ENCODE measurements around the gene EXOC3. TPM values are rescaled to one million over a fixed set of nuclear protein-coding genes. Genes with fewer than 3 reads are reported as not detected.
A peak's percentile ranks its signal among the peaks of the same experiment; 100 is the strongest.

EXOC3 gene
- total RNA-seq, 2 experiments from 2014 or later = 62.2 to 62.3 TPM

DNA sequence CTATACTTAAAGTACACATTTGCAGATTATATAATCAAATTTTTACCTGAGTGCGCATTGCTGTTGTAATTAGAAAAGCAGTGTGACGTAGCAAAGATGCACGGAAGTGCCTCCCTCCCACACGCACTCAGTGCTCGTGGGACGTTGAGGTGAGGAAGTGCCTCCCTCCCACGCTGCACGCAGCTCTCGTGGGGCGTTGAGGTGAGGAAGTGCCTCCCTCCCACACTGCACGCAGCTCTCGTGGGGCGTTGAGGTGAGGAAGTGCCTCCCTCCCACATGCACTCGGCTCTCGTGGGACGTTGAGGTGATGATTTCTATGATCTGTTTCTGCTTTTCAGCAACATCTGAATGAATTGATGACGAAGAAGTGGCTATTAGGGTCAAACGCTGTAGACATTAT, 21.0 kb downstream of the EXOC3 start:
- Mint-ChIP-seq H3K36me3 (ENCODE audit: low read depth) (peaks cover 60% of the 10 kb centered on the region), H3K9me3 (ENCODE audit: insufficient read depth) (no peaks in the 10 kb centered on the region), H3K27me3 (ENCODE audit: low read depth) (no peaks in the 10 kb centered on the region), H3K4me1 (ENCODE audit: low read depth) (peaks cover 36% of the 10 kb centered on the region), H3K27ac (peak overlapping the region; percentile 84), H3K4me3 (peak overlapping the region; percentile 4)
- ChIA-PET CTCF (interaction anchor here (0.9 kb wide), 2 partner anchors 10 to 17 kb away, joined by 4 to 5 read pairs; no protein-coding TSS in a partner anchor), POLR2A (interaction anchor here (0.9 to 1.1 kb wide), 2 partner anchors 18 to 92 kb away, joined by 3 read pairs; no protein-coding TSS in a partner anchor)
- DNase-seq (peak; percentile 70), ATAC-seq (peak; percentile 74)

- Mint-ChIP-seq H3K4me1 (ENCODE audit: low read depth) (peaks cover 33% of the 10 kb centered on the region), H3K9me3 (ENCODE audit: insufficient read depth) (no peaks in the 10 kb centered on the region), H3K4me3 (peak overlapping the region; percentile 4), H3K36me3 (ENCODE audit: low read depth) (peaks cover 55% of the 10 kb centered on the region), H3K27ac (peak overlapping the region; percentile 84), H3K27me3 (ENCODE audit: low read depth) (no peaks in the 10 kb centered on the region)
- ATAC-seq (no peak), DNase-seq (no peak)
- POLR2A ChIA-PET = interaction anchor here (1.1 kb wide), 1 partner anchor 18 kb away, joined by 3 read pairs; no protein-coding TSS in a partner anchor
- CTCF ChIA-PET = interaction anchor here (0.9 kb wide), 1 partner anchor 18 kb away, joined by 4 read pairs; no protein-coding TSS in a partner anchor
Observed at GRCh38 chr5:464446-464842, 21.5 kb downstream of the EXOC3 start.

- H3K27ac Mint-ChIP-seq = no peak overlapping the region
- POLR2A ChIA-PET = interaction anchor here (1.6 kb wide), 1 partner anchor 12 kb away, joined by 4 read pairs; no protein-coding TSS in a partner anchor
- H3K4me1 Mint-ChIP-seq (ENCODE audit: low read depth) = peaks cover 27% of the 10 kb centered on the region
- H3K36me3 Mint-ChIP-seq (ENCODE audit: low read depth) = peaks cover 50% of the 10 kb centered on the region
- no peaks in the 10 kb centered on the region for H3K27me3 Mint-ChIP-seq (ENCODE audit: low read depth)
- ATAC-seq (no peak), DNase-seq (no peak)
- CTCF ChIA-PET = no interaction called here
- H3K9me3 Mint-ChIP-seq (ENCODE audit: insufficient read depth) = no peaks in the 10 kb centered on the region
- H3K4me3 Mint-ChIP-seq = no peak overlapping the region
Observed at GRCh38 chr5:464843-465590, 22.0 kb downstream of the EXOC3 start.

GRCh38 chr5:465591-466403, 22.8 kb downstream of the EXOC3 start:
- CTCF ChIA-PET = no interaction called here
- no peak overlapping the region for H3K4me3 Mint-ChIP-seq

DNA sequence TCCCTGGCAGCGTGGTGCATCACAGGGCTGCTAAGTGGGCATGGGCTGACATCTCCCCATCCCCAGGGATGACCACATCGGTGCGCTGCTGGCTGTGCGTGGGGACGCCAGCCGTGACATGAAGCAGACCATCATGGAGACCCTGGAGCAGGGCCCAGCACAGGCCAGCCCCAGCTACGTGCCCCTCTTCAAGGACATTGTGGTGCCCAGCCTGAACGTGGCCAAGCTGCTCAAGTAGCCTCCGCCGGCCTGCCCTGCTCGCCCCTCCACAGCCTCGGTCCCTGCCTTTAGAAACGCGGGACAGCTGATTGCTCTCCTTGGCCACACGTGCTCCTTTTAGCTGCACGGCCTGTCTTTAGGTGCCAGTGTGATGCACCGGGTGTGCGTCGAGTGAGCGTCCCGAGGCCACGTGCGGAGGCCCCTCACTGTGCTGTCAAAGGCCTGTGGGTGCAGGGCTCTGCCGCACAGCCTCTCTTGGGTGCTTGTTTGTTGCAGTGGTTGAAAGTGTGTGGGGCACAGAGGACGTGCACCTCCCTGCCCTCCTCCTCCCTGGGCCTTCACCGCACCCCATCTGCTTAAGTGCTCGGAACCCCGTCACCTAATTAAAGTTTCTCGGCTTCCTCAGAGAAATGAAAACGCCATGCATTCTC, 23.8 kb downstream of the EXOC3 start:
- DNase-seq (no peak), ATAC-seq (no peak)
- no peak overlapping the region for H3K27ac Mint-ChIP-seq
- POLR2A ChIA-PET = interaction anchor here (1.6 kb wide), 1 partner anchor 14 kb away, joined by 4 read pairs; no protein-coding TSS in a partner anchor
- CTCF ChIA-PET = no interaction called here
- peaks cover 48% of the 10 kb centered on the region for H3K36me3 Mint-ChIP-seq (ENCODE audit: low read depth)
- H3K9me3 Mint-ChIP-seq (ENCODE audit: insufficient read depth) = no peaks in the 10 kb centered on the region
- no peaks in the 10 kb centered on the region for H3K27me3 Mint-ChIP-seq (ENCODE audit: low read depth)
- H3K4me3 Mint-ChIP-seq = no peak overlapping the region
- peaks cover 35% of the 10 kb centered on the region for H3K4me1 Mint-ChIP-seq (ENCODE audit: low read depth)

More at GRCh38 chr5:465591-466403, 22.8 kb downstream of the EXOC3 start:
- no peaks in the 10 kb centered on the region for H3K9me3 Mint-ChIP-seq (ENCODE audit: insufficient read depth)
- POLR2A ChIA-PET = interaction anchor here (1.6 kb wide), 1 partner anchor 13 kb away, joined by 4 read pairs; no protein-coding TSS in a partner anchor
- DNase-seq (no peak), ATAC-seq (no peak)
- H3K27me3 Mint-ChIP-seq (ENCODE audit: low read depth) = no peaks in the 10 kb centered on the region
- peaks cover 28% of the 10 kb centered on the region for H3K4me1 Mint-ChIP-seq (ENCODE audit: low read depth)
- H3K27ac Mint-ChIP-seq = no peak overlapping the region
- H3K36me3 Mint-ChIP-seq (ENCODE audit: low read depth) = peaks cover 46% of the 10 kb centered on the region

DNA sequence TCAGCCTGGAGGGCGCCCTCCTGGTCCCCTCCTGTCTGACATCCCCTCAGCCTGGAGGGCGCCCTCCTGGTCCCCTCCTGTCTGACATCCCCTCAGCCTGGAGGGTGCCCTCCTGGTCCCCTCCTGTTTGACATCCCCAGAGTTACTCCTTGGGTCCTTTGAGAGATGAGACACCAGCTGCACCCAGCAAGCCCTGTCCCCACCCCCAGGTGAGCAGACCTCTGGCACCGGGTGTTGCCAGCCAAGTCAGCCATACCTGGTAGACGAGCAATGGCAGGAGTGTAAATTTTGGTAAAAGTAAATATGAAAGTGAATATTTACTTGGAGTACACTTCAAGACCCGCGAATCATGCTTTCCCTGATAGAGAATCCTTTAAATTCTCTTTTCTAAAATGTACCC, 25.4 kb downstream of the EXOC3 start:
- Mint-ChIP-seq H3K36me3 (ENCODE audit: low read depth) (peaks cover 35% of the 10 kb centered on the region), H3K9me3 (ENCODE audit: insufficient read depth) (no peaks in the 10 kb centered on the region), H3K4me3 (no peak overlapping the region), H3K27me3 (ENCODE audit: low read depth) (no peaks in the 10 kb centered on the region), H3K4me1 (ENCODE audit: low read depth) (peaks cover 28% of the 10 kb centered on the region), H3K27ac (no peak overlapping the region)
- ATAC-seq = no peak
- CTCF ChIA-PET = no interaction called here
- DNase-seq = no peak
- POLR2A ChIA-PET = no interaction called here

DNA sequence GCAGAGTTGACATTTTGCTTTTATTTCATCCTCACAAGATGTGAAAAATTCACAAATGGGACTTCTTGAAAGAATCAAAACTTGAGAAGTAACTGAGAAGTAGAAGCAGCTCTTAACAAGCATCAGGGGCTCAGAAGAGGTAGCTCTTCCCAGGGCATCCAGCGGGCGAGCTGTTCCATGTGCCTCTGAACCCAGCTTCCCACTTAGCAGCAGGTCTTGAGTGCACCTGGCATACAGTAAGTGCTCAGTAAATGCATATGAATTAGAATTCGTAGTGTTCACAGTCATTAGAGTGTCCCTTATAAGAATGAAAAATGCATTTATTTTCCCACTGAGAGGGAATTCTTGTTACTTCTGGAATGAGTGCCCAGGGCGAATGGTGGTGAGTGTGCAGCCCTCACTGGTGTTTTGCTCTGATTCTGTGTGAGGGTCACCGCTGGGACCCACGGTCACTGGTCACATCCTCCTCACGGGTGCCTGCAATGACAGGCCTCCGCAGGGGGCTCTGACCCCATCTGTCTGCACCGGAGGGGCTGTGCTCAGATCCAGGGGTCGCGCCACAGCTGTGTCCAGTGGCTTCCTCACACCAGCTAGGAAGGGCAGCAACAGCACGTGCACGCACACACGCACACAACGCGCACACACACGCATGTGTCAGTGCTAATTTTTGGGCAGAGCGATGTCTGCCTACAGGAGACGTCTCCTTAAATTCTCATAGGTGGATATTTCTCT, 26.9 kb downstream of the EXOC3 start:
- DNase-seq (no peak), ATAC-seq (no peak)
- Mint-ChIP-seq H3K36me3 (ENCODE audit: low read depth) (peaks cover 25% of the 10 kb centered on the region), H3K4me3 (no peak overlapping the region), H3K9me3 (ENCODE audit: insufficient read depth) (no peaks in the 10 kb centered on the region), H3K27ac (no peak overlapping the region), H3K27me3 (ENCODE audit: low read depth) (peaks cover 2% of the 10 kb centered on the region), H3K4me1 (ENCODE audit: low read depth) (peaks cover 19% of the 10 kb centered on the region)
- ChIA-PET POLR2A (no interaction called here), CTCF (interaction anchor here (0.9 kb wide), 1 partner anchor 24 kb away, joined by 4 read pairs; no protein-coding TSS in a partner anchor)

DNA sequence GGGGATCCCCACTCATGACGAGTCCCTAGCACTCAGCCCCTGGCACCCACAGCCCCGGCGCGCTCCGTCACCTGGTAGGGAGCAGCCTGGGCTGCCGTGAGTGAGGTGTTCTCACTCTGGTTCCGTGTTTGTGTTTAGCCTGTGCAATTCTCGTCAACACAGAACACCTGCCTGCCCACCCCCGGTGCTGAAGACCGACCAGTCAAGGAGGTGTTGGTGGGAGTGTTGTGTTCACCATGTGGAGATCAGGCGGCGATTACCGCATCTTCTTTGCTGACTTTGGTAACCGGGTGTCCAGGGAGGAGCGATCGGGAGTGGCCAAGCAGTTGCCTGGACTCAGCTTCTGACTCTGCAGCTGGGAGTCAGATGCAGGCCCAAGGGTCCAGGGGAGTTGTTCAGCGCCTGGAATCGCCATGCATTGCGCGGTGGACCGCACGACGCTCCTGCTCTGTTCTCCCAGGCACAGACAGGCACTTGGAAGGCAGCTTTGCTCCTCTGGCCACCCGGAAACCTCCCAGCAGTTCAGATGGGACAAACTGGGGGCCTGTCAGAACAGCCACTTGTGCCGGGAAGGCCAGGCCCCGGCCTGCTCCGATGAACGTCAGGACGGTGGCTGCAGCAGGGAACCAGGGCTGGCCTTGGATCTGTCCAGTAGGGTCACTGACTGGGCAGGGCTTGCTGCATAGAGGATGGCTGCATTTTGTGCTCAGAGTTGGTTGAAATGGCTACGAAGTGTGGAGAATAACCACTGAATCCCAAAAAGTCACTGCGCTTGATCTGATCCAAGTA, 28.2 kb downstream of the EXOC3 start:
- POLR2A ChIA-PET = interaction anchor here (1.0 to 1.4 kb wide), 3 partner anchors 13 to 25 kb away, joined by 3 to 5 read pairs (median 5); no protein-coding TSS in a partner anchor

GRCh38 chr5:471750-472058, 28.7 kb downstream of the EXOC3 start:
- Mint-ChIP-seq H3K27me3 (ENCODE audit: low read depth) (peaks cover 5% of the 10 kb centered on the region), H3K9me3 (ENCODE audit: insufficient read depth) (no peaks in the 10 kb centered on the region), H3K4me3 (peak overlapping the region; percentile 71), H3K36me3 (ENCODE audit: low read depth) (peaks cover 18% of the 10 kb centered on the region), H3K4me1 (ENCODE audit: low read depth) (peaks cover 20% of the 10 kb centered on the region), H3K27ac (peak overlapping the region; percentile 75)
- DNase-seq (no peak), ATAC-seq (no peak)
- ChIA-PET CTCF (interaction anchor here (1.0 to 4.2 kb wide), 2 partner anchors 26 to 149 kb away, joined by 3 to 29 read pairs; no protein-coding TSS in a partner anchor), POLR2A (interaction anchor here (0.7 to 1.5 kb wide), 5 partner anchors 14 to 197 kb away, joined by 3 to 5 read pairs (median 4); no protein-coding TSS in a partner anchor)

More for the DNA sequence above, 28.2 kb downstream of the EXOC3 start:
- H3K9me3 Mint-ChIP-seq (ENCODE audit: insufficient read depth) = no peaks in the 10 kb centered on the region
- CTCF ChIA-PET = interaction anchor here (1.0 to 4.2 kb wide), 2 partner anchors 25 to 148 kb away, joined by 3 to 29 read pairs; no protein-coding TSS in a partner anchor
- peaks cover 5% of the 10 kb centered on the region for H3K27me3 Mint-ChIP-seq (ENCODE audit: low read depth)
- ATAC-seq = no peak
- no peak for DNase-seq
- H3K27ac Mint-ChIP-seq = peak overlapping the region; percentile 75
- peak overlapping the region; percentile 71 for H3K4me3 Mint-ChIP-seq
- H3K36me3 Mint-ChIP-seq (ENCODE audit: low read depth) = peaks cover 21% of the 10 kb centered on the region
- peaks cover 20% of the 10 kb centered on the region for H3K4me1 Mint-ChIP-seq (ENCODE audit: low read depth)

- ATAC-seq = peak; percentile 17
Observed at GRCh38 chr5:472076-472655, 29.2 kb downstream of the EXOC3 start.

More at GRCh38 chr5:472076-472655, 29.2 kb downstream of the EXOC3 start:
- H3K4me1 Mint-ChIP-seq (ENCODE audit: low read depth) = peaks cover 20% of the 10 kb centered on the region
- peak overlapping the region; percentile 71 for H3K4me3 Mint-ChIP-seq
- peak; percentile 35 for DNase-seq
- H3K9me3 Mint-ChIP-seq (ENCODE audit: insufficient read depth) = no peaks in the 10 kb centered on the region
- peaks cover 16% of the 10 kb centered on the region for H3K36me3 Mint-ChIP-seq (ENCODE audit: low read depth)
- ChIA-PET CTCF (interaction anchor here (1.0 to 4.2 kb wide), 2 partner anchors 26 to 149 kb away, joined by 3 to 29 read pairs; no protein-coding TSS in a partner anchor), POLR2A (interaction anchor here (0.7 to 1.5 kb wide), 5 partner anchors 14 to 197 kb away, joined by 3 to 5 read pairs (median 4); no protein-coding TSS in a partner anchor)
- peak overlapping the region; percentile 75 for H3K27ac Mint-ChIP-seq
- H3K27me3 Mint-ChIP-seq (ENCODE audit: low read depth) = peaks cover 5% of the 10 kb centered on the region

All from activated CD8-positive, alpha-beta T cell treated with anti-CD3 and anti-CD28 coated beads, Interleukin-2, amount 10 ng/mL, durations not matched to agents 7 days and 5 days (primary cell).